Inferior parietal cortex (tissue), 1 donor: ENCODE results near the gene MTF1.

Source experiments
- DNase-seq: peaks from one replicate; pipeline ENCODE4 v3.0.0-alpha.2; 2016; ENCODE audit errors: extremely low spot score

Gene MTF1

DNA sequence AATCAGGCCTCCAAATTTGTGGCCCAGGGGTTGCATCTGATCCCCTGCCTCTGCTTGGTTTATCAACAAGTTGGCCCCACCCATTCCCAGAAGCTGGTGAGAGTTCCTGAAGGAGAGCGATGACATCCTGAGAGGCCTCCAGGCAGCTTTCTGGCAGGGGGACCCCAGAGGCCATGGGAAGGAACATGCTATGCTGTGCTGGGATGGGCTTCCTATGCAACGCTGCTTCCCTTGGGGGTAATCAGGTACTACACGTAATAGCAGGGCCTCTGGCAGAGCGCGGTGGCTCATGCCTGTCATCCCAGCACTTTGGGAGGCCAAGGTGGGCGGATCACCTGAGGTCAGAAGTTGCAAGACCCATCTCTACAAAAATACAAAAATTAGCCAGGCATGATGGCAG, 8.4 kb upstream of the MTF1 start:
- no peak for DNase-seq

DNA sequence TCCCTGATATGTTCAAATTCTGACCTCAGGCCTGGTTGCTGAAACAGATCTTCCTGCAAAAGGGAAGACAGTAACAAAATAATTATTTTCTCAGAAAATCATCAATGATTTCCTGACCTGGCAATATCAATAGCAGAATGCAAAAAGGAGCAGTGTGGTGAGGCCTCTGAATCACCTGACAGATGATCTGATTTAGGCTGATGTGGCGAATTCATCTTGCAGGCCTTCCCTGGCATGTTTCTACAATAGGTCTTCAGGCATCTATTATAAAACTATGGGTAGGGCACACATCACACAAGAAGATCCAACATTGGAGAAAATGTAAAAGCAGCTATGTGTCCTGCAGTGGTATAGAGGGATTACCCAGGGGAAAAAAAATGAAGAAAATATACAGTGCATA, 7.1 kb upstream of the MTF1 start:
- DNase-seq, result no peak

DNA sequence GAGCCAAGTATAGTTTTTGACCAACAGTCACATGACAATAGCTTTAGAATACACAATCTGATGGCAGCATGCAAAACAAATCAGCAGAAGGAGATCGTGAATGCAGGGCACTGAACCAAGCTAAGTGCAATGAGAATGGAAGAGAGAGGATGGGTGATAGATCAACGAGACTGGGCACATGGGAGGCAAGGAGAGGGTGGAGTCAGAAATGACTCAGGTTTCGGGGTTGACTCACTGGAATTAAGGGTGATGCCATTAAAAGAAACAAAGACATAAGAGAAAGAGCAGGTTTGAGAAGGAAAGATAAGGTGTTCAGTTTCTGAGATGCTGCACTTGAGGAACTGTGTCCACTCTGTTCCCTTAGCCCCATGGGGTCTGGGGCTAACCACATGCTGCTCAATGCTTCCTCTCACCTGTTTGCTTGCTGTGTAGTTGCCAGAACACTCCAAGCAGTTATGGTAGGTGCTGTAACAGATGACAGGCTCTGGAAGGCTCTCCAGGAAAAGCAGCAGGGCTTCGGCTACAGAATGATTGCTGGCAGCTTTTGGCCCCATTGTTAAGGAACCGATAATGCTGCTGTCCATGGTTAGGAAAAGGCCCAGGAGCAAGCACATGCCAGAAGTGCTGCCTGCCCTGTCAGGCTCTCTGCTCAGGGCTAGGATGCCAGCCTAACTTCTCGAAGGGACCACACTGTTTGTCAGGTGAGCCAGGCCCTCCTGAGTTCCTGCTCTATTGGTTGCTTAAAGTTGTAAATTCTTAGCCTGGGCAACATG, 6.1 kb upstream of the MTF1 start:
- no peak for DNase-seq

- DNase-seq, result no peak
Measured at GRCh38 chr1:37862330-37862729, 2.9 kb upstream of the MTF1 start.

- DNase-seq, result no peak
Measured at GRCh38 chr1:37861151-37861550, 1.8 kb upstream of the MTF1 start.

GRCh38 chr1:37860346-37860666, 914 bp upstream of the MTF1 start:
- no peak for DNase-seq

DNA sequence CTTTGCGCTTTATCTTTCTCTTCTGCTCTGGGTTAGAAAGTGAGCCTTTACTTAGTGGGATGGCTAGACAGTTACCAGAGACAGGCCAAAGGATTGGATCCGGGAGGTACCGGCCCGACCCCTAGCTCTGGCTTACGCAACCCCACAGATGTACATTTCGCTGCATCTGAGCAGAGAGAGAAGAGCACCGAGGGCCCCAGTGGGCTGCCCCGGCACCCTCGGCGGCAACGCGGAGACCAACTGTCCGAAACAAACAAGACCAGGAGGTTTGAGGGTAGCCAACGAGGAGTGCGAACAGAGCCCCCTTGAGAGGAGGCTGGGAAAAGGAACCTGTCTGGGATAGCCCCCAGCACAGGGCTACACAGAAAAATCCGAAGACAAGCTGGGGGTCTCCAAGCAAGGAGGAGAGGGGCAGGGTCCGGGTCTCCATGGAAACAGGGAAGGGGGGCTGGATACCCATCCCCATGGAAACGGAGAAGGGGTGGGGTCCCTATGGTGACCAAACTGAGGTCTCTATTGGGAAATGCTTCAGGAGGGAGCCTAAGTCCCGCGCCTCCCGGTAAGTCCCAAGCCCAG, 373 bp downstream of the MTF1 start:
- DNase-seq, result no peak

DNA sequence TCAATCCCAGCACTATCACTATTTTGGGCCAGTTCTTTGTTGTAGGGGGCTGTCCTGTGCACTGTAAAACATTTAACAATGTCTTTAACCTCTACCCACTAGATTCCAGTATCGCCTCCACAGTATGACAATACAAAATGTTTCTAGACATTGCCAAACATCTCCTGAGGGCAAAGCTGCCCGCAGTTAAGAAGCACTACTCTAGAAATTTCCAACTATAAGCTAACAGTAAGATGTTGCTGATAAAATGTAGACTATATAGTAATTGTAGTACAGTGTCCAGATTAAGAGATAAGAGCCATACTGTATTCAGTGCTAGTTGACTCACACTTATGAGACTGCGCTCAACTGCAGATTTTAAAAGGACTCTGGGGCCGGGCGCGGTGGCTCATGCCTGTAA, 5.0 kb downstream of the MTF1 start:
- DNase-seq, result no peak

GRCh38 chr1:37853157-37853556, 6.2 kb downstream of the MTF1 start:
- no peak for DNase-seq

GRCh38 chr1:37851782-37852210, 7.6 kb downstream of the MTF1 start:
- DNase-seq, result no peak

- DNase-seq, result no peak
Measured at GRCh38 chr1:37851262-37851661, 8.1 kb downstream of the MTF1 start.

GRCh38 chr1:37850352-37850955, 8.9 kb downstream of the MTF1 start:
- no peak for DNase-seq

DNA sequence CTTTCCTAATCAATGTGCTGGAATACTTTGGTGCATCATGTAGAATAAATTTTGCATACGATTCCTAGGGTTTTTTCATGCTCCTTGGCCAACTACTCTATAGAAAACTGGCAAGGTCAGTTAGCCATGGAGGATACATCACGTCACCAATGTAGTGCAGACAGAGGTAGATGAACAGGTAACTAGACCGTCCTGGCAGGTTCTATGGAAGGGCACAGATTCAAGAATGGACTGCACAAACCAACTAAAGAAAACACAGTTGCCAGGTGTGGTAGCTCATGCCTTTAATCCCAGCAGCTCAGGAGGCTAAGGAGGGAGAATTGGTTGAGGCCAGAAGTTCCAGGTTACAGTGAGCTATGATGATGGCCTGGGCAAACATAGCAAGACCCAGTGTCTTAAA, 9.9 kb downstream of the MTF1 start:
- no peak for DNase-seq

DNA sequence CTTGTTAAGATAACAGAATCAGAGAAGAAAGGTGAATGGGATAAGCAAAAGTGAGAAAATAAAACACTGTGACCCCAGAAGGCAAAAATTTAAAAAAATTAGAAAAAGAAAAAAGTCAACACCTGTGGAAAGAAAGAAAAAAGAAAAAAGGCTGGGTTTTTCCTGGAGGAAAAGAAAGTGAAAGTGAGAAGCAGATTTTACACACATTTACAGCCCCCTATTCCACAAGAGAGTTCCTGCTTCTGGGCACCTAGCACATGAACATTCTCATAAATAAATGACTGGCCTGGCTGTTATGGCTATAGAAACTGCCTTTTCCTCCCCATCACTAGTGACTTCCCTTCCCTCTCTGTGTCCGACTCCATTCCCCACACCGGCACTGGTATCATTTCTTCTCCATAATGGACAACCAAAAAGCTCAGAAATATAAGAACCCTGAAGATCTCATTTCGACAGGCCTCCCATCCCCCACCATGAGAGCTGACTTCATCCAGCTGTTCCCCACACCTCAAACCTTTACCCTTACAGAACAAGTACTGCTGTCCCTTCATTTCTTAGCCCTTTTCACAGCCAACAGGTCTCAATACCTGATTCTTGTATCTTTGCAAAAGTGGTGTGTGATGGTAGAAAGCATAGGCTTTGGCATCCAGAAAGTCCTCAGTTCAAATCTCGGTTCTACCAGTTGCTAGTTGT, 12.6 kb downstream of the MTF1 start:
- no peak for DNase-seq

- no peak for DNase-seq
Measured at GRCh38 chr1:37845786-37846185, 13.6 kb downstream of the MTF1 start.

DNA sequence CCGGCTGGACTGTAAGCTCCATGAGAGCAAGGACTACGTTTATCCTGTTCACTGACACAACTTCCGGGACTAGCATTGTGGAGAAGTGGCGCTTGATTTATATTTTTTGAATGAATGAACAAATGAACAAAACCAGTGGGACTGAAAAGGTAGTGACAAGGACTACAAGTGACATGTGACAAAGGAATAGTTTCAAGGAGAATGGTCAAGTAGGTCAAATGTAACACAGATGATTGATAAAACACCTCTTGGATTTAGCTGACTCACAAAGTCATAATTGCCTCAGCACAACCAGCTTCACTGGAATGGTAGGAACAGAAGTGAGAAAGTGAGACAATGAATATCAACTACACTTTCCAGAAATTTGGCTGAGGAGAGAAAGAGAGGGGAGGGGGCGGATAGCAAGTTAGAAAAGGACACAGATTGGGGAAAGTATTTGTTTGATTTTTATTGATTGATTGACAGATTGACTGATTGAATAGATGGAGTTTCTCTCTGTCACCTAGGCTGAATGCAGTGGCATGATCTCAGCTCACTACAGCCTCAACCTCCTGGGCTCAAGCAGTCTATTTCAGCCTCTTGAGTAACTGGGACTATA, 14.2 kb downstream of the MTF1 start:
- DNase-seq, result no peak

GRCh38 chr1:37844536-37844935, 14.9 kb downstream of the MTF1 start:
- DNase-seq, result no peak

DNA sequence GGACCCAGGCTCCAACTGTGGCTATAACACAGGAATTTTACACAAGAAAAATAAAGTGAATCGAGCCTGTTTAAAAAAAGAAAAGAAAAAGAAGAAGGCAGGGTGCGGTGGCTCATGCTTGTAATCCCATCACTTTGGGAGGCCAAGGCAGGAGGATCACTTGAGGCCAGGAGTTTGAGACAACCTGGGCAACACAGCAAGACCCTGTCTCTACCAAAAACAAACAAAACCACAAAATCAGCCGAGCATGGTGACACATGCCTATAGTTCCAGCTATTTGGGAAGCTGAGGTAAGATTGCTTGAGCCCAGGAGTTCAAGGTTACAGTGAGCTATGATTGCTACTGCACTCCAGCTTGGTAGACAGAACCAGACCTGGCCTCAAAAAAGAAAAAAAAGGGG, 17.7 kb downstream of the MTF1 start:
- no peak for DNase-seq

DNA sequence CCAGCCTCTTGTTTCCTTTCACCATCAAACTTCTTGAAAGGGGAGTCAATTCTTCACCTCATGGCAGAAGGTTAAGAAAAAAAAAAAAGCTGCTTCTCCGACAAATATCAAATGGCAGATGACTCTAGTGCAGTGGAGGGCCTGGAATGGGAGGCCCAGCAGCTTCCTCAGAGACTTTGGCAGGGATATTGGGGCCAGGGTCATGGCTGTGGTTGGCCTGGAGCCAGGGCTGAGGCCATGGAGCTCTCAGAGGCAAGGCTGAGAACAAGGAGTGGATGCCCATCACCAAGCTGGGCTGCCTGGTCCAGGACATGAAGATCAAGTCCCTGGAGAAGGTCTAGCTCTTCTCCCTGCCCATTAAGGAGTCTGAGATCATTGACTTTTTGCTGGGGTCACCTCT, 18.7 kb downstream of the MTF1 start:
- no peak for DNase-seq

GRCh38 chr1:37839676-37840075, 19.7 kb downstream of the MTF1 start:
- DNase-seq, result no peak

DNA sequence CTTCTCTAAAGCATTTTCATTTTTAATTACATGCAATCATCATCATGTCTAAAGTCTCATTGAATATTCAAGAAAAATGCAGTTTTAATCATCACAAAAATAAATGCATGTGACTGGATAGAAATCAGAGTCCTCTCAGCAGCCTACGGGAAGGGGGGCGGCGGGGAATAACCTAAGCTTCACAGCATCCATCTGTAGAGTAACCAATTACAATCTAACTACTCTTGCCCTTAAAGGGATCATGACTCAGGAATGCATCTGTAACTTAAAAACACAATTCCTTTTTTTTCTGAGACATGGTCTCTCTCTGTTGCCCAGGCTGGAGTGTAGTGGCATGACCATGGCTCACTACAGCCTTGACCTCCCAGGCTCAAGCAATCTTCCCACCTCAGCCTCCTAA, 22.6 kb downstream of the MTF1 start:
- DNase-seq, result no peak

- DNase-seq, result no peak
Measured at GRCh38 chr1:37831809-37832208, 27.6 kb downstream of the MTF1 start.

DNA sequence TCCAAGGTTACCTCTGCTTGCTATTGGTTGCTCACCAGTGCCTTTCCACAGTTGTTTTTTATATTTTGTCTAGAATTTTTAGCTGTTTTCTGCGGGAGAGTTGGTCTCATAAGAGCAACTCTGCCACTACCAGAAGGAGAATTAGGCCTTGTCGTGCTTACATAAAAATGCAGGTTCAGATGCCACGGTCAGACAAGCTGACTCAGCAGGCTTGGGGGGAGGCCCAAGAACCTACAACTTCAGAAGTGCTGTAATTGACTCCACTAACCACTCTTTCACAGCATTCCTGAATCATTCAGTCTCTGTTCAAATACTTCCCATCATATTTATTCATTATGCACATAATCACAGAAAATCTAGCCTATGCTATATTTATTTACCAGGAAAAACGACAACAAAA, 28.3 kb downstream of the MTF1 start:
- DNase-seq, result no peak
